ENCODE measurements around the gene ANKRD29.
"Not testable (repeated sequence)": the region's sequence is repeated elsewhere in the genome, so short reads cannot be mapped to it uniquely, and the experiment has no call there.

Gene ANKRD29

DNA sequence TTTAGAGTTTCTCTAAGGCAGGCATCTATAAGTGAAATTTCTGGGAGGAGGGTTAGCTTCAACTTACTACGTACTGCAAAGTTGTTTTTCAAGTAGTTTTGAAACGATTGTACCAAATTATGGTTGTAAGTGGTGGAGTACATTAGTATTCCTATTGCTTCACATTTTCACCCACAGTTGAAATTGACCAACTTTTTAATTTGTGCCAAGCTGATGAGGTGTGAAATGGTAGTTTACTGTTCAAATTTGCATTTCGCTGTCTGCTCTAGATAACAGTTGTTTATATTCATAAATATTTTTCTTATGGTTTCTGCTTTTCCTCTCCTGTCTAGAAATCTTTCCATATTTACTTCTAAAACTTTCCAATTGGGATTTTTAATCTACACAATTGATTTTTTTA is 95.0 kb downstream of the ANKRD29 start:
- Histone ChIP-seq H3K4me3 (ENCODE audit: low read depth, low read length) (no peak overlapping the region), H3K4me1 (peaks cover 2% of the 10 kb centered on the region), H3K9ac (no peak overlapping the region), H3K4me2 (ENCODE audit: low read length) (no peak overlapping the region), H3K36me3 (ENCODE audit: control insufficient read depth, insufficient read depth, low read length) (no peaks in the 10 kb centered on the region), H3K79me2 (peaks cover 13% of the 10 kb centered on the region), H3K27me3 (ENCODE audit: control insufficient read depth, insufficient read depth, low read length) (no peaks in the 10 kb centered on the region), H3K9me3 (ENCODE audit: control insufficient read depth, low read length) (no peaks in the 10 kb centered on the region), H3K27ac (no peak overlapping the region), H2AFZ (no peak overlapping the region)
- TF ChIP-seq, protein P1, sequence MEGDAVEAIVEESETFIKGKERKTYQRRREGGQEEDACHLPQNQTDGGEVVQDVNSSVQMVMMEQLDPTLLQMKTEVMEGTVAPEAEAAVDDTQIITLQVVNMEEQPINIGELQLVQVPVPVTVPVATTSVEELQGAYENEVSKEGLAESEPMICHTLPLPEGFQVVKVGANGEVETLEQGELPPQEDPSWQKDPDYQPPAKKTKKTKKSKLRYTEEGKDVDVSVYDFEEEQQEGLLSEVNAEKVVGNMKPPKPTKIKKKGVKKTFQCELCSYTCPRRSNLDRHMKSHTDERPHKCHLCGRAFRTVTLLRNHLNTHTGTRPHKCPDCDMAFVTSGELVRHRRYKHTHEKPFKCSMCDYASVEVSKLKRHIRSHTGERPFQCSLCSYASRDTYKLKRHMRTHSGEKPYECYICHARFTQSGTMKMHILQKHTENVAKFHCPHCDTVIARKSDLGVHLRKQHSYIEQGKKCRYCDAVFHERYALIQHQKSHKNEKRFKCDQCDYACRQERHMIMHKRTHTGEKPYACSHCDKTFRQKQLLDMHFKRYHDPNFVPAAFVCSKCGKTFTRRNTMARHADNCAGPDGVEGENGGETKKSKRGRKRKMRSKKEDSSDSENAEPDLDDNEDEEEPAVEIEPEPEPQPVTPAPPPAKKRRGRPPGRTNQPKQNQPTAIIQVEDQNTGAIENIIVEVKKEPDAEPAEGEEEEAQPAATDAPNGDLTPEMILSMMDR (IDR thresholded peaks at IDR 0.05) = no peak

DNA sequence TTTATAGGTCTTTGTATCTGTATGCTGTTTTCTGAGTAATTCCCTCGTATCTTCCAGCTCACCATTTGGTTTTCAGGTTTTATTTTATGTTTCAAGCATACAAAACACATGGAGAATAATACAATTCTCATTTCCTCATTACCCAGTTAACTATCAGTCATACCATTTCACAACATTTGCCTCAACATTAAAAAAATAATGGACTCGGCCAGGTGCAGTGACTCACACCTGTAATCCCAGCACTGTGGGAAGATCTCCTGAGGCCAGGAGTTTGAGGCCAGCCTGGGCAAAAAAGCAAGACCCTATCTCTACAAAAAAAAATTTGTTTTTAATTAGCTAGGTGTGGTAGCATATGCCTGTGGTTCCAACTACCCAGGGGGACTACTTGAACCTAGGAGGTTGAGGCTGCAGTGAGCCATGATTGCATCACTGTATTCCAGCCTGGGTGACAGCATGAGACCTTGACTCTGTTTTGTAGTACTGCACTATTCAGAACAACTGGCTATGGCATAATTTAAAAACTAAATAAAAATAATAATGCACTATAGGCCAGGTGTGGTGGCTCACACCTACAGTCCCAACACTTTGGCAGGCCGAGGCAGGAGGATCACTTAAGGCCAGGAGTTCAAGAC is 96.7 kb downstream of the ANKRD29 start:
- Histone ChIP-seq H3K4me2 (ENCODE audit: low read length) (no peak overlapping the region), H3K9ac (no peak overlapping the region), H3K27me3 (ENCODE audit: control insufficient read depth, insufficient read depth, low read length) (no peaks in the 10 kb centered on the region), H3K36me3 (ENCODE audit: control insufficient read depth, insufficient read depth, low read length) (no peaks in the 10 kb centered on the region), H3K4me1 (no peaks in the 10 kb centered on the region), H3K4me3 (ENCODE audit: low read depth, low read length) (no peak overlapping the region), H3K27ac (no peak overlapping the region), H2AFZ (no peak overlapping the region), H3K79me2 (peaks cover 13% of the 10 kb centered on the region), H3K9me3 (ENCODE audit: control insufficient read depth, low read length) (no peaks in the 10 kb centered on the region)
- TF ChIP-seq, protein P1 (IDR thresholded peaks at IDR 0.05) = no peak

DNA sequence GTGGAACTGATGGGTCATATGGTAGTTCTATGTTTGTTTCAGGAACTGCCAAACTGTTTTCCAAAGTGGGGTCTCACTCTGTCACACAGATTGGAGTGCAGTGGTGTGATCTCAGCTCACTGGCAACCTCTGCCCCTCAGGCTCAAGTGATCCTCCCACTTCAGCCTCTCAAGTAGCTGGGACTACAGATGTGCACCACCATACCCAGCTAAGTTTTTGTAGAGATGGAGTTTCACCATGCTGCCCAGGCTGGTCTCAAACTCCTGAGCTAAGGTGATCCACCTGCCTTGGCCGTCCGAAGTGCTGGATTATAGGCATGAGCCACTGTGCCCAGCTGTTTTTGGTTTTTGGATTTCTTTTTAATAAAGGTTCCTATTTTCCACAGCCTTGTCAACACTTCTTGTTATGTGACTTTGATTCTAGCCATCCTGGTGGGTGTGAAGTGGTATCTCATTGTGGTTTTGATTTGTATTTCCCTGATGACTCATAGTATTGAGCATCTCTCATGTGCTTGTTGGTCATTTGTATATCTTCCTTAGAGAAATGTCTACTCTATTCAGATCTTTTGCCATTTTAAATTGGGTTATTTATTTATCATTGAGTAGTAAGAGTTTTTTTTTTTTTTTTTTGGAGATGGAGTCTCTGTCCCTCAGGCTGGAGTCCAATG is 99.2 kb downstream of the ANKRD29 start:
- Histone ChIP-seq H3K4me1 (no peaks in the 10 kb centered on the region), H3K27ac (no peak overlapping the region), H3K36me3 (ENCODE audit: control insufficient read depth, insufficient read depth, low read length) (no peaks in the 10 kb centered on the region), H3K79me2 (peaks cover 17% of the 10 kb centered on the region), H3K9ac (no peak overlapping the region), H3K4me3 (ENCODE audit: low read depth, low read length) (no peak overlapping the region), H3K4me2 (ENCODE audit: low read length) (no peak overlapping the region), H2AFZ (no peak overlapping the region), H3K27me3 (ENCODE audit: control insufficient read depth, insufficient read depth, low read length) (no peaks in the 10 kb centered on the region), H3K9me3 (ENCODE audit: control insufficient read depth, low read length) (no peaks in the 10 kb centered on the region)
- TF ChIP-seq, protein P1 (IDR thresholded peaks at IDR 0.05) = no peak

DNA sequence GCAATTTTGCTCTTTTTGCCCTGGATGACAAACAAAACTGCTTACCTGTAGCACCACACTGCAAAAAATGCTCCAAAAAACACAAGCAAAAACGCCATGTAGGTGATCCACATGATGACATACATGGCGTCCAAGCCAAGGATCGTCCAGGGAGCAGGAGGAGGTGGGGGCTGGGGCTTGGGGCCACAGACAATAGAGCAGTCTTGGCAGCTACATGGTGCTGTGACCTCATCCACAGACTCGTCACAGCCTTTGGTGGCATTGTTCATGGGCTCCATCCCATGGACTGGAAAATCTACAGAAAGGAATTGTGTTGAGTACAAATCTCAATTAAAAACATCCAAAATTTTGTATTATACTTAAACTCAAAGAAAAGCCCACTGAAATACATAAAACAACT is 102.5 kb downstream of the ANKRD29 start:
- Histone ChIP-seq H3K36me3 (ENCODE audit: control insufficient read depth, insufficient read depth, low read length) (no peaks in the 10 kb centered on the region), H3K27ac (no peak overlapping the region), H3K9ac (no peak overlapping the region)

DNA sequence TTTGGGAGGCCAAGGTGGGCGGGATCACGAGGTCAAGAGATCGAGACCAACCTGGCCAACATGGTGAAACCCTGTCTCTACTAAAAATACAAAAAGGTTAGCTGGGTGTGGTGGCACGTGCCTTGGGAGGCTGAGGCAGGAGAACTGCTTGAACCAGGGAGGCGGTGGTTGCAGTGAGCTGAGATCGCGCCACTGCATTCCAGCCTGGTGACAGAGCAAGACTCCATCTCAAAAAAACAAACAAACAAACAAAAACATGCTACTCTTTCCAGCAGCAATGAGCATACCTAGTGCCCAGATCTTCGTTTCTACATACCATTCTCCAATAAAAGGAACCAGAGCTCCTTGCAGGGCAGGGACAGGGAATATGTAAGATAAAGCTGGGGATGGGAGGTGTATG is 105.2 kb downstream of the ANKRD29 start:
- H3K79me2 ChIP-seq = peaks cover 30% of the 10 kb centered on the region
- not testable (repeated sequence) for H3K4me2 ChIP-seq (ENCODE audit: low read length); H3K36me3 ChIP-seq (ENCODE audit: control insufficient read depth, insufficient read depth, low read length)

More for the DNA sequence above, 102.5 kb downstream of the ANKRD29 start:
- Histone ChIP-seq H3K4me1 (no peaks in the 10 kb centered on the region), H3K27me3 (ENCODE audit: control insufficient read depth, insufficient read depth, low read length) (no peaks in the 10 kb centered on the region), H3K79me2 (peaks cover 37% of the 10 kb centered on the region), H3K4me2 (ENCODE audit: low read length) (no peak overlapping the region), H3K4me3 (ENCODE audit: low read depth, low read length) (no peak overlapping the region), H2AFZ (no peak overlapping the region), H3K9me3 (ENCODE audit: control insufficient read depth, low read length) (no peaks in the 10 kb centered on the region)
- TF ChIP-seq, protein P1 (IDR thresholded peaks at IDR 0.05) = no peak

More for the DNA sequence above, 105.2 kb downstream of the ANKRD29 start:
- H2AFZ ChIP-seq; H3K27me3 ChIP-seq (ENCODE audit: control insufficient read depth, insufficient read depth, low read length); H3K27ac ChIP-seq; H3K4me1 ChIP-seq; H3K4me3 ChIP-seq (ENCODE audit: low read depth, low read length); H3K9ac ChIP-seq; H3K9me3 ChIP-seq (ENCODE audit: control insufficient read depth, low read length): not testable (repeated sequence)

All from parathyroid adenoma (tissue), 2 donors.